ENCODE measurements around the gene PCDHB8.

- TF ChIP-seq POLR2A (IDR thresholded peaks at IDR 0.05) = no peak
- no peak for TF ChIP-seq CTCF (IDR thresholded peaks at IDR 0.05)
These were observed 42.4 kb upstream of the PCDHB8 start, which contains the start of gene PCDHB5 for GRCh38 chr5:141135030-141135717.
